GM21723 (cell line): ENCODE measurements around the gene ZNF473.

Experiments used
- ATAC-seq: cut with Tn5 transposase; IDR thresholded peaks from one replicate; pipeline ENCODE4 v1.9.1; 2021; ENCODE audit warnings: mild to moderate bottlenecking, moderate library complexity; ENCODE audit not compliant: unreplicated experiment

Gene ZNF473

GRCh38 chr19:50003254-50003788, 22.5 kb upstream of the ZNF473 start:
- ATAC-seq, result no peak

GRCh38 chr19:50003810-50004419, 21.9 kb upstream of the ZNF473 start:
- ATAC-seq, result no peak

- no peak for ATAC-seq
Observed at GRCh38 chr19:50005428-50005827, 20.4 kb upstream of the ZNF473 start.

GRCh38 chr19:50007170-50007569, 18.6 kb upstream of the ZNF473 start:
- no peak for ATAC-seq

GRCh38 chr19:50007947-50008346, 17.9 kb upstream of the ZNF473 start:
- no peak for ATAC-seq

GRCh38 chr19:50008532-50008931, 17.3 kb upstream of the ZNF473 start:
- ATAC-seq, result no peak

- ATAC-seq, result no peak
Observed at GRCh38 chr19:50016225-50016807, 9.5 kb upstream of the ZNF473 start.

GRCh38 chr19:50020481-50020880, 5.3 kb upstream of the ZNF473 start:
- ATAC-seq, result no peak

- no peak for ATAC-seq
Observed at GRCh38 chr19:50022823-50023222, 3.0 kb upstream of the ZNF473 start.

GRCh38 chr19:50024719-50025021, 1.1 kb upstream of the ZNF473 start:
- ATAC-seq, result no peak

GRCh38 chr19:50025022-50025793, 597 bp upstream of the ZNF473 start, which contains the start of gene VRK3:
Gene VRK3 (minus strand): TSS chr19:50025372. CDS start chr19:50016162, 9,210 bp downstream.
- peak; percentile 81 for ATAC-seq

- no peak for ATAC-seq
Observed at GRCh38 chr19:50026550-50026906, 723 bp downstream of the ZNF473 start.

- ATAC-seq, result no peak
Observed at GRCh38 chr19:50030225-50030624, 4.4 kb downstream of the ZNF473 start.

- no peak for ATAC-seq
Observed at GRCh38 chr19:50030937-50031336, 5.1 kb downstream of the ZNF473 start.

- no peak for ATAC-seq
Observed at GRCh38 chr19:50036908-50037307, 11.1 kb downstream of the ZNF473 start.

GRCh38 chr19:50039968-50040367, 14.2 kb downstream of the ZNF473 start:
- ATAC-seq, result no peak

GRCh38 chr19:50040967-50041366, 15.2 kb downstream of the ZNF473 start:
- ATAC-seq, result no peak

- no peak for ATAC-seq
Observed at GRCh38 chr19:50042363-50043024, 16.7 kb downstream of the ZNF473 start.

- no peak for ATAC-seq
Observed at GRCh38 chr19:50043967-50044366, 18.2 kb downstream of the ZNF473 start.

GRCh38 chr19:50044922-50045321, 19.1 kb downstream of the ZNF473 start:
- no peak for ATAC-seq

- ATAC-seq, result no peak
Observed at GRCh38 chr19:50046649-50047503, 21.1 kb downstream of the ZNF473 start.
